SK-N-SH (cell line): ENCODE data around the gene RNGTT.
A peak's percentile ranks its signal among the peaks of the same experiment; 100 is the strongest.

Experiments used
- FOSL2 ChIP-seq: IDR thresholded peaks from 2 replicates; pipeline ENCODE4 v1.4.0; 2012; ENCODE audit warnings: low read depth, mild to moderate bottlenecking, moderate library complexity, borderline replicate concordance
- RCOR1 ChIP-seq: fragments of 150-350 bp; IDR thresholded peaks from 2 replicates; pipeline ENCODE4 v1.6.1; 2017; ENCODE audit warnings: antibody characterized with exemption, low read length
- TF ChIP-seq, protein P1 (sequence below): fragments of 150-350 bp; IDR thresholded peaks from 2 replicates; pipeline ENCODE4 v1.6.1; 2017; ENCODE audit warnings: antibody characterized with exemption, low read length, low read depth, borderline replicate concordance

DNA sequence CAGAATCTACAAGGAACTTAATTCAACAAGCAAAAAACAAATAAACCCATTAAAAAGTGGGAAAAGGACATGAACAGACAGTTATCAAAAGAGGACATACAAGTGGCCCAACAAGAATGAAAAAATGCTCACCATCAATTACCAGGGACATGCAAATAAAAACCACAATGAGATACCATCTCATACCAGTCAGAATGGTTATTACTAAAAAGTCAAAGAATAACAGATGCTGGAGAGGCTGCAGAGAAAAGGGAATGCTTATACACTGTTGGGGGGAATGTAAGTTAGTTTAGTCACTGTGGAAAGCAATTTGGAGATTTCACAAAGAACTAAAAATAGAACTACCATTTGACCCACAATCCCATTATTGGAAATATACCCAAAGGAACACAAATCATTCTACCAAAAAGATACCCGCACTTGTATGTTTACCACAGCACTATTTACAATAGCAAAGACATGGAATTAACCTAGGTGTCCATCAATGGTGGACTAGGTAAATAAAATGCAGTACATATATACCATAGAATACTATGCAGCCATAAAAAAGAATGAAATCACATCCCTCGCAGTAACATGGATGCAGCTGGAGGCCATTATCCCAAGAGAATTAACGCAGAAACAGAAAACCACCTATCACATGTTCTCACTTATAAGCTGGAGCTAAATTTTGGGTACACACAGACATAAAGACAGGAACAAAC lies 48.4 kb downstream of the RNGTT start:
- TF ChIP-seq, protein P1, sequence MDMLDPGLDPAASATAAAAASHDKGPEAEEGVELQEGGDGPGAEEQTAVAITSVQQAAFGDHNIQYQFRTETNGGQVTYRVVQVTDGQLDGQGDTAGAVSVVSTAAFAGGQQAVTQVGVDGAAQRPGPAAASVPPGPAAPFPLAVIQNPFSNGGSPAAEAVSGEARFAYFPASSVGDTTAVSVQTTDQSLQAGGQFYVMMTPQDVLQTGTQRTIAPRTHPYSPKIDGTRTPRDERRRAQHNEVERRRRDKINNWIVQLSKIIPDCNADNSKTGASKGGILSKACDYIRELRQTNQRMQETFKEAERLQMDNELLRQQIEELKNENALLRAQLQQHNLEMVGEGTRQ, result no peak
- TF ChIP-seq FOSL2, result peak; percentile 9; the same call in 1 of the 2 replicates
- no peak for TF ChIP-seq RCOR1
